HepG2 (cell line): ENCODE measurements around the gene UTRN. TPM values are rescaled to one million over a fixed set of nuclear protein-coding genes. Genes with fewer than 3 reads are reported as not detected.

ENCODE experiments used
- ATAC-seq: fragments of 200-7000 bp; cut with Tn5 transposase; 3 replicates; pipeline ENCODE4 v1.9.1; 2020; ENCODE audit warnings: mild to moderate bottlenecking, moderate library complexity
- BruUV-seq: library from RNA; stranded (reverse); fragments of 400-500 nt; replicated peaks from 2 replicates; lab custom pipeline; 2021; lab: Mats Ljungman, UMichigan
- CTCF ChIA-PET: fragments of 300-600 bp; formaldehyde crosslinking; extraction: SDS; loops from one replicate; lab custom pipeline; 2021; ENCODE audit warnings: low total read pairs, inconsistent platforms, low intra/inter-chr PET ratio; lab: Yijun Ruan, JAX
- POLR2A ChIA-PET: fragments of 350-600 bp; sonication (Branson Sonifier 250); formaldehyde crosslinking; loops from one replicate; lab custom pipeline; 2020; ENCODE audit warnings: antibody characterized with exemption, inconsistent platforms; lab: Yijun Ruan, JAX
- DNase-seq: peaks from one replicate; pipeline ENCODE4 v3.0.0-alpha.2; 2015; ENCODE audit warnings: low spot score
- FAIRE-seq: peaks from 3 replicates; lab custom pipeline; 2011; peaks lifted over from hg19 to GRCh38; lab: Jason Lieb, UNC
- H2AFZ ChIP-seq: one replicate; pipeline ENCODE4 v1.6.1; 2011; ENCODE audit warnings: low read length, inconsistent platforms
- H3K27ac ChIP-seq: fragments of 300-600 bp; 3 replicates; pipeline ENCODE4 v1.8.0; 2011; ENCODE audit warnings: mixed run types, mild to moderate bottlenecking, mixed read lengths, low read length, inconsistent platforms; ENCODE audit not compliant: insufficient read depth; ENCODE audit errors: extremely low read length
- H3K27me3 ChIP-seq, 2 experiments: fragments of 200-600 bp in 1 of 2; 2 replicates in 1 of 2; 3 replicates in 1 of 2; pipeline versions ENCODE4 v1.6.0 to v1.8.0; 2011; ENCODE audit warnings: low read length in 2 of 2, mild to moderate bottlenecking in 2 of 2, moderate library complexity in 2 of 2, inconsistent platforms in 1 of 2; ENCODE audit not compliant: insufficient read depth in 2 of 2, control insufficient read depth in 1 of 2
- H3K36me3 ChIP-seq, 2 experiments: fragments of 200-600 bp in 1 of 2; replicated peaks in 1 of 2; 2 replicates in 1 of 2; 3 replicates in 1 of 2; pipeline versions ENCODE4 v1.5.1 to v1.8.0; 2011; ENCODE audit warnings: low read length in 2 of 2, inconsistent platforms in 1 of 2; ENCODE audit not compliant: insufficient read depth in 2 of 2, control insufficient read depth in 1 of 2
- H3K4me1 ChIP-seq: 2 replicates; pipeline ENCODE4 v1.5.1; 2012; ENCODE audit warnings: low read length, inconsistent platforms; ENCODE audit not compliant: insufficient read depth
- H3K4me2 ChIP-seq: 2 replicates; pipeline ENCODE4 v1.6.0; 2011; ENCODE audit warnings: low read depth, low read length, inconsistent platforms
- H3K4me3 ChIP-seq, 3 experiments: fragments of 200-600 bp in 1 of 3; sonication (generic), shearing (Covaris generic) in 1 of 3; replicated peaks in 1 of 3; 2 replicates each; pipeline ENCODE4 v1.5.1; 2011 to 2016; ENCODE audit warnings: low read length in 3 of 3, inconsistent platforms in 2 of 3, low read depth in 2 of 3, mild to moderate bottlenecking in 2 of 3, control low read depth in 1 of 3, mixed read lengths in 1 of 3; ENCODE audit not compliant: insufficient read depth in 1 of 3
- H3K79me2 ChIP-seq: one replicate; pipeline ENCODE4 v1.6.1; 2011; ENCODE audit warnings: low read length, inconsistent platforms; ENCODE audit not compliant: insufficient read depth
- H3K9ac ChIP-seq: 2 replicates; pipeline ENCODE4 v1.6.0; 2011; ENCODE audit warnings: mild to moderate bottlenecking, low read depth, low read length, inconsistent platforms; ENCODE audit not compliant: insufficient read depth
- H3K9me3 ChIP-seq: 2 replicates; pipeline ENCODE4 v1.5.1; 2012; ENCODE audit warnings: mild to moderate bottlenecking, low read length
- H4K20me1 ChIP-seq: 2 replicates; pipeline ENCODE4 v1.6.0; 2011; ENCODE audit warnings: inconsistent platforms, mild to moderate bottlenecking, low read length, moderate library complexity; ENCODE audit not compliant: insufficient read depth
- FOXK2 ChIP-seq: fragments of 450-650 bp; IDR thresholded peaks from 2 replicates; pipeline ENCODE4 v1.6.1; 2016
- JARID2 ChIP-seq: sonication (generic); formaldehyde crosslinking; IDR thresholded peaks from 2 replicates; pipeline ENCODE4 v1.8.1; 2023; ENCODE audit warnings: missing genetic modification reagents, inconsistent platforms; ENCODE audit not compliant: insufficient replicate concordance
- WGBS: methylation state at CpG from one replicate; pipeline ENCODE4 v1.1.6; 2017; ENCODE audit warnings: low lambda C conversion rate; 5-methylcytosine and 5-hydroxymethylcytosine counted together
- in situ Hi-C: cut with HindIII; loops from 2 replicates; pipeline ENCODE4 v1.10.0; 2017; ENCODE audit warnings: low pct_unique_long_range_greater_than_20kb; ENCODE audit not compliant: extremely low pct_ligation_motif_present
- intact Hi-C: fragments of 100-400 bp; cut with micrococcal nuclease; formaldehyde crosslinking; loops from one replicate; pipeline ENCODE4 v1.10.0; 2022; ENCODE audit not compliant: unreplicated experiment
- polyA plus RNA-seq, 8 experiments: library from polyadenylated mRNA; depleted of rRNA in 3 of 8; stranded (reverse) in 7 of 8; unstranded in 1 of 8; fragments of >200 nt; fragmentation: Illumina TruSeq in 4 of 8; extraction: Trizol in 4 of 8; gene quantifications; 2 replicates each; pipeline versions ENCODE4 v1.2.1 to v1.2.3, GENCODE V29; 2011 to 2016; ENCODE audit warnings: low read depth in 4 of 8, missing spikeins in 1 of 8, mixed read lengths in 1 of 8; ENCODE audit not compliant: insufficient read depth in 1 of 8
- total RNA-seq, 5 experiments: library from RNA; depleted of rRNA; stranded (reverse); fragments of >200 nt; fragmentation: Illumina TruSeq; extraction: Trizol; gene quantifications; 2 replicates each; pipeline ENCODE4 v1.2.3, GENCODE V29; 2016; ENCODE audit warnings: low read depth in 1 of 5
- TF ChIP-seq, protein P1 (sequence below): sonication (generic); formaldehyde crosslinking; IDR thresholded peaks from 2 replicates; pipeline ENCODE4 v1.4.0; 2020; ENCODE audit warnings: missing genetic modification reagents
- TF ChIP-seq, protein P2 (sequence below): sonication (generic); formaldehyde crosslinking; conservative IDR thresholded peaks from 2 replicates; pipeline ENCODE4 v1.4.0; 2020; ENCODE audit warnings: mild to moderate bottlenecking, missing genetic modification reagents, moderate library complexity
- TF ChIP-seq, protein P3 (sequence below), 2 experiments: sonication (generic) in 1 of 2; formaldehyde crosslinking in 1 of 2; IDR thresholded peaks; 2 replicates each; pipeline versions ENCODE4 v1.4.0 to v1.6.1; 2016 to 2020; ENCODE audit warnings: borderline replicate concordance in 1 of 2, low read depth in 1 of 2, mild to moderate bottlenecking in 1 of 2, missing genetic modification reagents in 1 of 2

UTRN gene
- total and polyA plus RNA-seq, 2 of the 13 experiments (the other 11 are each of a cell fraction or from before 2014, with no cell fraction given), result 102 to 116 TPM

DNA sequence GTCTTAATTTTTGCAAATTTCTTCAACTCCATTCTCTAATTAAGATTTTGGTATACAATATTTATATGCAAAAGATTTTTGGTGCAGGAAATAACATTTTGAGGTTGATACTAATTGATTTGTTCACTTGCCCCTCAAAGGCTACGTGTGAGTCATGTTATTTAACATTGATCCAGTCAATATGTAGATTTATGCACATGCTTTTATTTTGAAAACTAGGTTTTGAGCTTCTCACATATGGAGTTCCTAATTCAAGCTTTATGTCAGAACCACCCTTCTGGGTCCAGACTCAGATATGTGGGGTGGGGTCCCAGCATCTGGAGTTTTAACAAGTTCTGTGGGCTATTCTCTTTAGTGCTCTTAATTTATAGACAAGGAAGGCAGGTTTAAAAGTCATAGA is 13.8 kb downstream of the UTRN start:
- no peak overlapping the region for H2AFZ ChIP-seq
- POLR2A ChIA-PET, result interaction anchor here (2.4 kb wide), 1 partner anchor 13 kb away, joined by 12 read pairs; no protein-coding TSS in a partner anchor
- no peaks in the 10 kb centered on the region for H3K27me3 ChIP-seq
- DNase-seq (no peak), FAIRE-seq (no peak), ATAC-seq (no peak)
- TF ChIP-seq, protein P1, sequence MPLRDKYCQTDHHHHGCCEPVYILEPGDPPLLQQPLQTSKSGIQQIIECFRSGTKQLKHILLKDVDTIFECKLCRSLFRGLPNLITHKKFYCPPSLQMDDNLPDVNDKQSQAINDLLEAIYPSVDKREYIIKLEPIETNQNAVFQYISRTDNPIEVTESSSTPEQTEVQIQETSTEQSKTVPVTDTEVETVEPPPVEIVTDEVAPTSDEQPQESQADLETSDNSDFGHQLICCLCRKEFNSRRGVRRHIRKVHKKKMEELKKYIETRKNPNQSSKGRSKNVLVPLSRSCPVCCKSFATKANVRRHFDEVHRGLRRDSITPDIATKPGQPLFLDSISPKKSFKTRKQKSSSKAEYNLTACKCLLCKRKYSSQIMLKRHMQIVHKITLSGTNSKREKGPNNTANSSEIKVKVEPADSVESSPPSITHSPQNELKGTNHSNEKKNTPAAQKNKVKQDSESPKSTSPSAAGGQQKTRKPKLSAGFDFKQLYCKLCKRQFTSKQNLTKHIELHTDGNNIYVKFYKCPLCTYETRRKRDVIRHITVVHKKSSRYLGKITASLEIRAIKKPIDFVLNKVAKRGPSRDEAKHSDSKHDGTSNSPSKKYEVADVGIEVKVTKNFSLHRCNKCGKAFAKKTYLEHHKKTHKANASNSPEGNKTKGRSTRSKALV (CRISPR knock-in tag), result 0 out of 2 replicates have a peak, but pooled peaks have one; percentile 7
- no peak for TF ChIP-seq JARID2
- peaks cover 94% of the 10 kb centered on the region for H3K4me1 ChIP-seq
- H3K9ac ChIP-seq, result no peak overlapping the region
- in situ Hi-C loops (no loop called here), intact Hi-C loops (no loop called here)
- BruUV-seq, result no TSS peak
- WGBS, result 97% methylated on average over 1 of the region's 1 CpG
- no peak overlapping the region for H3K4me3 ChIP-seq
- no peaks in the 10 kb centered on the region for H3K9me3 ChIP-seq
- H3K79me2 ChIP-seq, result peaks cover 83% of the 10 kb centered on the region
- CTCF ChIA-PET, result no interaction called here
- H3K4me2 ChIP-seq, result no peak overlapping the region
- H3K27ac ChIP-seq, result no peak overlapping the region
- peaks cover 5% of the 10 kb centered on the region; the same call in 1 of the 2 replicates for H4K20me1 ChIP-seq
- peaks cover 27 to 43% of the 10 kb centered on the region in 2 experiments for H3K36me3 ChIP-seq

DNA sequence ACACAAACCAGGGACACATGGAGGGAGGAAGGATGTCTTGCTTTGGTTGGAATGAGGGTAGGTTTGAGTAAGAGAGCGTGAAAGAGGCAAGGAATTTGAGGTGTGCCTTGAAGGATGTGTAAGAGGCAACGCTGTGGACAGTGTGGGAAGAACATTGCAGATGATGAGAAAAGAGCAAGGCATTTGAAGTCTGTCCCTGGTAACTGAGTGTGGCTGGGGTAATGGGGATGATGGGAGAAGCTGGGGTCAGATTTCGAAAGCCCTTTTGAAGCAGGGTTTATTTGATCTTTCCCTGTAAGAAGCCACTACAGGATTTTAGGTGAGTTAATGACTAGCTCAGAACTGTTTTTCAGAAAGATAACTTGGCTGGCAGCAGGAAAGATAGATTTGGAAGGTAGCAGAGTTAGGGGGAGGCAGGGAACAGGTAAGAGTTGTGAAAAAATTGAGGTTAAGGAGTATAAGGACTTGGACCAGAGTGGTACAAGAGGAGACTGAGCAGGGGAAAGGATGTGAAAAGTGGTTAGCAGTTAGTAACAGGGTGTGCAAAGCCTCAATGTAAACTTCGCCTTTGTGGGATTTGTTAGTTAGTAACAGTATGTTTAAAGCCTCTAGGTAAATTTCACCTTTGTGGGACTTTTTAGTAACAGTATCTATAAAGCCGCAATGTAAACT is 17.7 kb downstream of the UTRN start:
- H4K20me1 ChIP-seq, result peaks cover 9% of the 10 kb centered on the region
- no peak overlapping the region for H3K4me3 ChIP-seq
- in situ Hi-C loops (no loop called here), intact Hi-C loops (no loop called here)
- no peak overlapping the region for H3K27ac ChIP-seq
- no peaks in the 10 kb centered on the region for H3K27me3 ChIP-seq
- H2AFZ ChIP-seq, result no peak overlapping the region
- H3K9me3 ChIP-seq, result no peaks in the 10 kb centered on the region
- FAIRE-seq (peak; percentile 82), ATAC-seq (peak; percentile 84), DNase-seq (peak; percentile 58)
- BruUV-seq, result no TSS peak
- peaks cover 15 to 42% of the 10 kb centered on the region in 2 experiments for H3K36me3 ChIP-seq
- CTCF ChIA-PET, result no interaction called here
- POLR2A ChIA-PET, result interaction anchor here (0.9 to 1.2 kb wide), 3 partner anchors 8 to 36 kb away, joined by 3 to 4 read pairs (median 3); no protein-coding TSS in a partner anchor
- peaks cover 96% of the 10 kb centered on the region for H3K4me1 ChIP-seq
- WGBS, result 65% methylated on average over 5 of the region's 5 CpGs
- H3K4me2 ChIP-seq, result peak overlapping the region; percentile 49
- H3K79me2 ChIP-seq, result peaks cover 97% of the 10 kb centered on the region
- H3K9ac ChIP-seq, result no peak overlapping the region
- TF ChIP-seq, protein P2, sequence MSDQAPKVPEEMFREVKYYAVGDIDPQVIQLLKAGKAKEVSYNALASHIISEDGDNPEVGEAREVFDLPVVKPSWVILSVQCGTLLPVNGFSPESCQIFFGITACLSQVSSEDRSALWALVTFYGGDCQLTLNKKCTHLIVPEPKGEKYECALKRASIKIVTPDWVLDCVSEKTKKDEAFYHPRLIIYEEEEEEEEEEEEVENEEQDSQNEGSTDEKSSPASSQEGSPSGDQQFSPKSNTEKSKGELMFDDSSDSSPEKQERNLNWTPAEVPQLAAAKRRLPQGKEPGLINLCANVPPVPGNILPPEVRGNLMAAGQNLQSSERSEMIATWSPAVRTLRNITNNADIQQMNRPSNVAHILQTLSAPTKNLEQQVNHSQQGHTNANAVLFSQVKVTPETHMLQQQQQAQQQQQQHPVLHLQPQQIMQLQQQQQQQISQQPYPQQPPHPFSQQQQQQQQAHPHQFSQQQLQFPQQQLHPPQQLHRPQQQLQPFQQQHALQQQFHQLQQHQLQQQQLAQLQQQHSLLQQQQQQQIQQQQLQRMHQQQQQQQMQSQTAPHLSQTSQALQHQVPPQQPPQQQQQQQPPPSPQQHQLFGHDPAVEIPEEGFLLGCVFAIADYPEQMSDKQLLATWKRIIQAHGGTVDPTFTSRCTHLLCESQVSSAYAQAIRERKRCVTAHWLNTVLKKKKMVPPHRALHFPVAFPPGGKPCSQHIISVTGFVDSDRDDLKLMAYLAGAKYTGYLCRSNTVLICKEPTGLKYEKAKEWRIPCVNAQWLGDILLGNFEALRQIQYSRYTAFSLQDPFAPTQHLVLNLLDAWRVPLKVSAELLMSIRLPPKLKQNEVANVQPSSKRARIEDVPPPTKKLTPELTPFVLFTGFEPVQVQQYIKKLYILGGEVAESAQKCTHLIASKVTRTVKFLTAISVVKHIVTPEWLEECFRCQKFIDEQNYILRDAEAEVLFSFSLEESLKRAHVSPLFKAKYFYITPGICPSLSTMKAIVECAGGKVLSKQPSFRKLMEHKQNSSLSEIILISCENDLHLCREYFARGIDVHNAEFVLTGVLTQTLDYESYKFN, result peak; percentile 69
- no peak for TF ChIP-seq FOXK2
- TF ChIP-seq, protein P3, sequence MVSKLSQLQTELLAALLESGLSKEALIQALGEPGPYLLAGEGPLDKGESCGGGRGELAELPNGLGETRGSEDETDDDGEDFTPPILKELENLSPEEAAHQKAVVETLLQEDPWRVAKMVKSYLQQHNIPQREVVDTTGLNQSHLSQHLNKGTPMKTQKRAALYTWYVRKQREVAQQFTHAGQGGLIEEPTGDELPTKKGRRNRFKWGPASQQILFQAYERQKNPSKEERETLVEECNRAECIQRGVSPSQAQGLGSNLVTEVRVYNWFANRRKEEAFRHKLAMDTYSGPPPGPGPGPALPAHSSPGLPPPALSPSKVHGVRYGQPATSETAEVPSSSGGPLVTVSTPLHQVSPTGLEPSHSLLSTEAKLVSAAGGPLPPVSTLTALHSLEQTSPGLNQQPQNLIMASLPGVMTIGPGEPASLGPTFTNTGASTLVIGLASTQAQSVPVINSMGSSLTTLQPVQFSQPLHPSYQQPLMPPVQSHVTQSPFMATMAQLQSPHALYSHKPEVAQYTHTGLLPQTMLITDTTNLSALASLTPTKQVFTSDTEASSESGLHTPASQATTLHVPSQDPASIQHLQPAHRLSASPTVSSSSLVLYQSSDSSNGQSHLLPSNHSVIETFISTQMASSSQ (IDR thresholded peaks at IDR 0.05; ENCODE audit: low read depth), result no peak
- TF ChIP-seq, protein P3 (CRISPR knock-in tag; IDR thresholded peaks at IDR 0.05; ENCODE audit: borderline replicate concordance), result 0 out of 2 replicates have a peak, but pooled peaks have one; percentile 48
